ENCODE data around the gene CEP89.
"Not testable (repeated sequence)": the region's sequence is repeated elsewhere in the genome, so short reads cannot be mapped to it uniquely, and the experiment has no call there.

CEP89 gene

DNA sequence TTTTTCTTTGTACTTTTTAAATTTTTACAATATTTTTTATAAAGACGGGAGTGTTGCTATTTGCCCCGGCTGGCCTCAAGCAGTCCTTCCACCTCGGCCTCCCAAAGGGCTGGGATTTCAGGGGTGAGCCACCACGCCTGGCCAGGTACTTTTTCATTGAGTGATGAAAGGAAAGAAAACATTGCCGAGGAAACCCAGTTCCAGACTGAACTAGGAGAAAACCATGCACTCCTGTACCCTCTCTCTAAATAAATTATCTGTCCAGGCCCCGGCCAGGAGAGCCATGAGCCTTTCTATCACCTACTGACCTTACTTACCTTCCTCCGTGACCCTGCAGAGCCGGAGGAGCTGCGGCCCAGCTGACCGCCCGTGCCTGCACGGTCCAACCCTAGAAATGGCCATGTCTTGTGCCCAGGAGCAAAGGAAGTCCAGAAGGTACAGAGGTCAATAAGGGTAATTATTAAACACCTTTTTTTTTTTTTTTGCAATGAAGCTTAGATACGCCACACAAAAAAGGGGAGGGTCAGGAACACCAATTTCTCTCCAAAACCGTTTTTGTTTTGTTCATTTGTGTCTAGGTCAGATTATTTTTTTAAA, 102.3 kb downstream of the CEP89 start, which contains the start of gene SLC7A9:
Gene SLC7A9, minus strand, starts transcription at position 399 of the 597 bp plus-strand sequence. CDS start 1,233 bp downstream, outside the sequence.
- DNase-seq (ENCODE audit: low read depth): no peak

DNA sequence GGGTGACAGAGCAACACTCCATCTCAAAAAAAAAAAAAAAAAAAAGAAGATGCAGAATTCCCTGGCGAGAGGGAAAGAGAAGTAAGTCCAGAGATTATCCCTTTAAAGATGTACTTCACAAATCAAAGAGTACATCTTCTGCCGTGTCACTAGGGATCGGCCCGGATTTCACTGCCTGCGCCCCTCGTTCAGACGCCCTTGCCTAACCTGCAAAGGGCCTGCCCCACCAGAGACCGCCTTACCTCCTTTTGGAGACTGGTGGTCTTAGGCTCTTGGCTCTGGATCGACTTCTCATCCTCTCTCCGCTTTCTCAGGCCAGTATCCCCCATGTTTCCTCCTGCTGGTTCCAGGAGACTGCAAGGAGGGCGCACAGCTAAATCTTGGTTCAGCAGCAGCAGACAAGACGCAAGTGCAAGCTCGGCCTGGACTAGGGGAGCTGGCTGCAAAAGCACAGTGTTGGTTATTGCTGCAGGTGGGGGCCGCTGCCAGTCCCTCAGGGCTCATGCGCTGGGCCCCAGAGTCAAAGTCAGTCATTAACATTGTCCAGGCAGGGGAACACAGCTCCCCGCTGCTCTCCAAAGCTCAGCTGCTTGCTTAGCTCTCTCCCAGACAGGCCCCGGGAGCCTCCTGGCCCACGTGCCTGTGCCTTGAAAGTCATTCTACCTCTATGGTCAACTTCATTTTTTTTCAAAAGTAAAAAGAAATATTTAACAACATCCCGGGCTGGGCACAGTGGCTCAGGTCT, 103.4 kb downstream of the CEP89 start:
- DNase-seq (ENCODE audit: low read depth): no peak

DNA sequence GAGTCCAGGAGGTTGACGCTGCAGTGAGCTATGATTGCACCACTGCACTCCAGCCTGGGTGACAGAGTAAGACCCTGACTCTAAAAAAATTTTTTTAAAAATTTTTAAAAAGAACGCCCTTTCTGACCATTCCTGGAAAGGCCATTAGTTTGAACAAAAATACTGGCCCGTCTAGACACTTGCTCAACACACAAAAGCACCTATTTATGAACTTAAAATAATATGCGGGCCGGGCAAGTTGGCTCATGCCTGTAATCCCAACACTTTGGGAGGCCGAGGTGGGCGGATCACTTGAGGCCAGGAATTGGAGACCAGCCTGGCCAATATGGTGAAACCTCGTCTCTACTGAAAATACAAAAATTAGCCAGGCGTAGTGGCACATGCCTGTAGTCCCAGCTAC, 104.3 kb downstream of the CEP89 start:
- DNase-seq (ENCODE audit: low read depth): not testable (repeated sequence)

DNA sequence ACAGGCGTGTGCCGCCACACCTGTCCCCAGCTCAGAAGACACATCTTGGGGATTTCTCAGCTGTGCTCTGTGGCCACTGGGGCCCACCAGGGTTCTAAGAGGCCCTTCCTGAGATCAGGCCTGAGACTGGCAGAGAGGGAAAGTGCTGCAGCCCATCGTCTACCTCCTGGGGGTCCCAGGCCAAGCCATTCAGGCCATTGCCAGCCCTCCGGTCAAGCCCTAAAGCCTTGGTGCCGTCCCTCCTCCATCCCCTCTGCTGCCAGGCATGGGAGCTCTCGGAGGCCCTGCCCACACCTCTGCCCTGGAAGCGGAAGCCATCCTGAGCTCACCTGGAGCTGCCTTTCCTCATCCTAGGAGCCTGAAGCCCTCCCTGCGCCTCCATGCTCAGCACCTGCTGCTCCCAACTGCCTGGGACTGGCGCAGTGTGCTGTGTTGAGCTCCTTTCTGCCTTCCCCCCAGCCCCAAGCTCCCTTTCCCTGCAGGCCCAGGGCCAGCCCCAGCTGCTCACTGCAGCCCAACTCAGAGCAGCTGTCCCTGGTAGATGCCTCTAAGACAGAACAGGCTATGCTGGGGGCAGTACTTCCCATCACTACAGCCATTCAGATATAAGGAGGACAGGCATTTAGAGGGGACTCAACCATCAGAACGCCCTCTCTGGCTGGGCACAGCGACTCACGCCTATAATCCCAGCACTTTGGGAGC, 105.0 kb downstream of the CEP89 start:
- DNase-seq (ENCODE audit: low read depth): no peak

DNA sequence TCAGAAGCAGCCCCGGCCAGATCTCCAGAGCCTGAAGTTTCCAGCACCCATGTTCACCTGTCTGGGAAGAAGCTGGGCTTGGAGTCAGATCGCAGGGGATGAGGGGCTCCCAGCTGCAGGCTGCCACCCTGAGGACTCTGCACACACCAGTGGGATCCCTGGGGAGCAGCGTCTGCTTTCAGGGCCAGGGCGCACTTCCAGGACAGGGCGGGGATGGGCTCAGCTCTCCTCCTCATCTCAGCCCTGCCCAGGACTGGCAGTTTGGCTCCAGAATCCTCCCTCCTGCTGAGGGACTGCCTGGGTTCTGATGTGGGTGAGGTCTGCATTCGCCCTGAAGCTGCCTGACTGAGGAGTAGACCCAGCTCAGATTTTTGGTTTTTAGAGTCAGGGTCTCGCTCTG, 105.7 kb downstream of the CEP89 start:
- DNase-seq (ENCODE audit: low read depth): no peak

DNA sequence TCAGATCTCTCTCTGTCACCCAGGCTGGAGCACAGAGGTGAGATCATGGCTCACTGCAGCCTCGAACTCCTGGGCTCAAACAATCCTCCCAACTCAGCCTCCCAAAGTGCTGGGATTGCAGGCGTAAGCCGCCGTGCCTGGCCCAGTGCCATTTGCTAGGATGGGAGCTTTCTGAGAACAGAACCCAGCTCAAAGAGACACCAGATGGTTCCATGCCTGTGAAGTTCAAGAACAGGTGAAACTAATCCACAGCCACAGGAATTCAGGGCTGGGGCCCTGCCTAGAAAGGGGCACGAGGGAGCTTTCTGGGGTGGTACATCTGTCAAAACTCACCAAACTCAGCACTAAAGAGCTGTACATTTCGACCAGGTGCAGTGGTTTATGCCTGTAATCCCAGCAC, 106.4 kb downstream of the CEP89 start:
- DNase-seq (ENCODE audit: low read depth): no peak

DNA sequence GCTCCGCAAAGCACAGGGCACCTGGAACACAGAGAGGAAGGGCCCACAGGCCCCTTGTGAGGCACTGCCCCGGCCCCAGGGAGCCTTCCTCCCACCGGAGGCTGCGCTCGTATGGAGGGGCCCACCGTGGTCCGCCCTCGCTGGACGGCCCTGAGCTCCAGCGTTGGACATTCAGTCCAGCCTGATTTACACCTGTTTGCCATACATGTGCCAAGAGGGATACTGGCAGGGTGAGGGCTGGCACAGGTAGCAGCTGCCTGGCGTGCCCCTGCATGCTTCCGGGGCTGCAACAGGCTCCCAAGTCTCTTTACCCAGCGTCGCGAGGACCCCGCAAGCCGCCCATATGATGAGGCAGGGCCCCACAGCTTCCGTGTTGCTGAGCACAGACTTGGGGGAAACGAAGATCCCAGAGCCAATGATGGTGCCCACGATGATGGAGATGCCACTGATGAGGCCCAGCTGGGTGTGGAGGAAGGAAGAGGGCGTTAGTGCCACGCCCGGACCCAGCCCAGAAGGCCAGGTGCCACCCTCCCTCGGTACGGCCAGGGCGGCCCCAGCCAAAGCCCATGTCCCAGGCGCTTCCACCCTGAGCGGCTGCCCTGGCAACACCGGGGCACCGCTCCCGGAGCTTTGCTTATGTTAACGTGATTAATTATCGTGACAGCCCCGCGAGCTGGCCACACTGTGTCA, 107.3 kb downstream of the CEP89 start:
- DNase-seq (ENCODE audit: low read depth): no peak

DNA sequence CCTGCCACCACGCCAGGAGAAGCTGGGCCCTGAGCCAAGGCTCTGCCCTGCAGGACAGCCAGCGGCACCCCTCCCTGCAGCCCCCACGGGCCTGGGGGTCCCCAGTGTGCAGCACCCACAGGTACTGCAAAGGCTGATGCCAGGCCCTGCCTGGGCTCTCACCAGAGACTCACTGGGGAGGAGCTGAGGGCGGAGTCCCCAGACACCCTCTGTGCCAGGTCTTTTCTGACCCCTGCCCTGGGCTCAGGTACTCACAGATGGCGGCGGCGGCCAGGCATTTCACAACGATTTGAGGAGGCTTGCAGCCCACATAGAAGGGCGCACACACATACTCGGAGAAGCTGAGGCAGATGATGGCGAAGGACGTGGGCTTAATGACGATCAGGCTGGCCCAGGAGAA, 107.9 kb downstream of the CEP89 start:
- DNase-seq (ENCODE audit: low read depth): no peak

DNA sequence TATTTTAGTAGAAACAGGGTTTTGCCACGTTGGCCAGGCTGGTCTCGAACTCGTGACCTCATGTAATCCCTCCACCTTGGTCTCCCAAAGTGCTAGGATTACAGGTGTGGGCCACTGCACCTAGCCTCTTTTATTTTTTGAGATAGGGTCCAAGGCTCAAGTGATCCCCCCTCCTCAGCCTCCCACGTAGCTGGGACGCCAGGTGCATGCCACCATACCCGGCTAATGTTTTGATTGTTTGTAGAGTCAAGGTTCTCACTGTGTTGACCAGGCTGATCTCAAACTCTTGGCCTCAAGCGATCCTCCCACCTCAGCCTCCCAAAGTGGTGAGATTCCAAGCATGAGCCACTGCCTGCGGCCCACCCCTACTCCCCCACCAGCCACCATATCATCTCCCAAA, 108.5 kb downstream of the CEP89 start:
- DNase-seq (ENCODE audit: low read depth): no peak

DNA sequence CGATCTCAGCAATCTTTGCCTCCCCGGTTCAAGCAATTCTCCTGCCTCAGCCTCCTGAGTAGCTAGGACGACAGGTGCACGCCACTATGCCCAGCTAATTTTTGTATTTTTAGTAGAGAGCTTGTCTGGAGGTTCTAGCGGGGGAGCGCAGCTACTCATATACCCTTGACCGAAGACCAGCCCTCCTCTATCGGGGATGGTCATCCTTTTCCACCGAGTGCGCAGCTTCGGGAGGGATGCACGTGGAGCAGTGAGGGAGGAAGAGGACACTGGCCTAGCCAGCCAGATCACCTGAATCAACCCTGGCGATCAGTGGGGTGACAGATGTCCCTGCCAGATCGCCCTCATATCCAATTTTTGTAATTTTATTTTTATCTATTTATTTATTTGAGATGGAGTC, 109.0 kb downstream of the CEP89 start:
- no peak for DNase-seq (ENCODE audit: low read depth)

DNA sequence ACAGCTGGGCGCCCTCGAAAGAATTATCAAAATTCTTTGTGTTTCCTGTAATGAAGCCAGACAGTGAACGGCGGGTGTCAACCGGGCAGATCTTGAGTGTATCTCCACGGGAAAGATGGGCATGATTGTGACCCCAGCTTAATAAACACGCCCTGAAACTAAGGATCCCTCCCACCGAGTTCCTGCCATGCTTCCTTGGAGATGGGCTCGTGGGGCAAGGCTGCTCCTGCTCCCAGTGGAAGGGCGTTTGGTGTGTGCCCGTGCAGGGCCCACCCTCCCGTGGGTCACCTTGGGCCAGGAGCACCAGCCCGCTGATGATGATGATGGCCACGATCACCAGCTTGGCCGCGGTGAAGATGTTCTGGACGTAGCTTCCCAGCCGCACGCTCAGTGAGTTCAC, 109.6 kb downstream of the CEP89 start:
- no peak for DNase-seq (ENCODE audit: low read depth)

DNA sequence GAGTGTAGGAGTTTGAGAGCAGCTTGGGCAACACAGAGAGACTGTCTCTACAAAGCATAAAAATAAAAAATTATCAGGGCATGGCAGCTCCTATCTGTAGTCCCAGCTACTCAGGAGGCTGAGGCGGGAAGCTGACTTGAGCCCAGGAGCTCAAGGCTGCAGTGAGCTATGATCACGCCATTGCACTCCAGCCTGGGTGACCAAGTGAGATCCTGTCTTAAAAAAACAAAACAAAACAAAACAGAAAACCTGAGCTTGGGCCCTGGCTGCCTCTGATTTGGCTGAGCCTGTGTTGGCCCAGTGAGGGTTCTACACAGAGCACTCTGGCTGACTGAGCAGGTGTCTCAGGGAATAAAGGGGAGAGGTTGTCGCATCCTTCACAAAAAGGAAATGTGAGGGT, 110.2 kb downstream of the CEP89 start:
- no peak for DNase-seq (ENCODE audit: low read depth)

DNA sequence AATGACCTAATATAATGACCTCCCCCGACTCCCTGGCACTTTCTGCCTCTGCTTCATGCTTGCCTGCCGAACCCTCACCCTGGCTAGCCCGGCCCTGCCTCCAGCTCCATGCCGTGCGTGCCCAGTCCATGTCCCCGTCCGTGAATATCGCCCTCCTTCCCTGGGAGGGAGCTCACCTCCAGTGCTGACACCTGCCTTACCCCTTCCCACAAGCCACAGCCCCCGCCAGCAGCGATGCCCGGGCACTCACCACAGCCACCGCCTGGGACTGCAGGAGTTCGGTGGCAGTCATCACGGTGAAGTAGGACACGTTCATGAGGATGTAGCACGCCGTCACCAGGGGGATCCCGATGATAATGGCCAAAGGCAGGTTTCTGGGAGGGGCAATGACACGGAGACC, 112.2 kb downstream of the CEP89 start:
- no peak for DNase-seq (ENCODE audit: low read depth)

DNA sequence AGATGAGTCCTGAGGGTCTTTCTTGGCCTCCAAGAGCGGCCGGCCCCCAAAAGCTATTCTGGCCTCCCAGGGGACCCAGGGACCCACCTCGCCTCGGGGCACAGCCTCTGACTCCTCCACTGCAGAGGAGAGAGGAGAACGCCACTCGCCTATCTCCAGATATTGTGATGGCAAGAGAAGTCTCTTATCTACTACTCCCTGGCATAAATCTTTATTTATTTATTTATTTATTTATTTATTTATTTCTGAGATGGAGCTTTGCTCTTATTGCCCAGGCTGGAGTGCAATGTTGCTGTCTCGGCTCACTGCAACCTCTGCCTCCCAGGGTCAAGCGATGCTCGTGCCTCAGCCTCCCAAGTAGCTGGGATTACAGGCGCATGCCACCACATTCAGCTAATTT, 113.2 kb downstream of the CEP89 start:
- DNase-seq (ENCODE audit: low read depth): no peak

DNA sequence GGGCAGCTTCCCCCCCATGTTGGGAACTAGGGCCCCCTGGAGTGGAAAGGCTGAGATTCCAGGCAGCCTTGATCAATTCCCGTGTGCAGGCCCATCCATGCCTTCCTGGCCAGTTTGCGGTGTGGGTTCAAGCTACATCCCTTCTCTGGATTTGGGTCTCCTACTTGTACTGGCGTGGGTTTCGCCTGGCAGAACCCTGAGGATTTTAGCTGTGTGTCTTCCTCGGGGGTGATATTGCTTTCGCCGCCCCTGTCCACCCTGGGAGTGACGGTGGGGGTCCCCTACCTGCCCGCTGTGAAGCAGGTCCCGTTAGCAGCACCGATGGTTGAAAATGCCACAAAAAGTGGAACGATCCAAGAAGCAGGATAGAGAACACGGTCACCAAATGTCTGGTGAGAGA, 113.6 kb downstream of the CEP89 start:
- DNase-seq (ENCODE audit: low read depth): no peak

DNA sequence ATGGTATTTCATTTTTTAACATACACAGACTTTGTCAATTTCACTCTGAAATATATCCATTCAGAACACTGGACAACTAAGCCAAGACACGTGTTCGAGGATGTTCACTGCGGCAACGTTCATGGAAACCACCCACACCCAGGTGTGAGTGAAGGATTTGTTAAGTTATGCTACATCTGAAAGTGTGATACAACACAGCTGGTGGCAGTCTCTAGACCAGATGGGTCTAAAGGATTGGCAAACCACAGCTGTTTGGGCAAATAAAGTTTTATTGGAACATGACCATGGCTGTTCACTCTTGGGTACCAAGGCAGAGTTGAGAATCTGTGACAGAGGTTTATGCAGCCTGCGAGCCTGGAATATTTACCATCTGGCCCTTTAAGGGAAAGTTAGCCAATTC, 114.2 kb downstream of the CEP89 start:
- DNase-seq (ENCODE audit: low read depth): no peak

DNA sequence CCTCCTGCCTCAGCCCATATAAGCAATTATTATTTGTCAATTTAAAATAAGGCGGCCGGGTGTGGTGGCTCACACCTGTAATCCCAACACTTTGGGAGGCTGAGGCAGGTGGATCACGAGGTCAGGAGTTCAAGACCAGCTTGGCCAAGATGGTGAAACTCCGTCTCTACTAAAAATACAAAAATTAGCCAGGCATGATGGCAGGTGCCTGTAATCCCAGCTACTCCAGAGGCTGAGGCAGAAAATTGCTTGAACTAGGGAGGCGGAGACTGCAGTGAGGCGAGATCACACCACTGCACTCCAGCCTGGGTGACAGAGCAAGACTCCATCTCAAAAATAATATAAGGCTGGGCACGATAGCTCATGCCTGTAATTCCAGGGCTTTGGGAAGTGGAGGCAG, 114.9 kb downstream of the CEP89 start:
- DNase-seq (ENCODE audit: low read depth): not testable (repeated sequence)

DNA sequence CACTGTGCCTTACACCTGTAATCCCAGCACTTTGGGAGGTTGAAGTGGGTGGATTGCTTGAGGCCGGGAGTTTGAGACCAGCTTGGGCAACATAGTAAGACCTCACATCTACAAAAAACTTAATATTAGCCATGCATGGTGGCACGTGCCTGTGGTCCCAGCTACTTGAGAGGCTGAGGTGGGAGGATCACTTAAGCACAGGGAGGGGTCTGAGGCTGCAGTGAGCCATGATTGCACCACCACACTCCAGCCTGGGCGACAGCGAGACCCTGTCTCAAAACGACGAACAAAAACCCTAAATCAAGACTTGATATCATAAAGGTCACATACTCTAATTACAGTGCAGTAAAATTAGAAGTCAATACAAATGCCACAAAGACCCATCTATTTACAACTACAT, 119.5 kb downstream of the CEP89 start:
- no peak for DNase-seq (ENCODE audit: low read depth)

DNA sequence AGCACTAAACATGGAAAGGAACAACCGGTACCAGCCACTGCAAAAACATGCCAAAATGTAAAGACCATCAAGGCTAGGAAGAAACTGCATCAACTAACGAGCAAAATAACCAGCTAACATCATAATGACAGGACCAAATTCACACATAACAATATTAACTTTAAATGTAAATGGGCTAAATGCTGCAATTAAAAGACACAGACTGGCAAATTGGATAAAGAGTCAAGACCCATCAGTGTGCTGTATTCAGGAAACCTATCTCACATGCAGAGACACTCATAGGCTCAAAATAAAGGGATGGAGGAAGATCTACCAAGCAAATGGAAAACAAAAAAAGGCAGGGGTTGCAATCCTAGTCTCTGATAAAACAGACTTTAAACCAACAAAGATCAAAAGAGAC, 123.7 kb downstream of the CEP89 start:
- DNase-seq (ENCODE audit: low read depth): not testable (repeated sequence)

DNA sequence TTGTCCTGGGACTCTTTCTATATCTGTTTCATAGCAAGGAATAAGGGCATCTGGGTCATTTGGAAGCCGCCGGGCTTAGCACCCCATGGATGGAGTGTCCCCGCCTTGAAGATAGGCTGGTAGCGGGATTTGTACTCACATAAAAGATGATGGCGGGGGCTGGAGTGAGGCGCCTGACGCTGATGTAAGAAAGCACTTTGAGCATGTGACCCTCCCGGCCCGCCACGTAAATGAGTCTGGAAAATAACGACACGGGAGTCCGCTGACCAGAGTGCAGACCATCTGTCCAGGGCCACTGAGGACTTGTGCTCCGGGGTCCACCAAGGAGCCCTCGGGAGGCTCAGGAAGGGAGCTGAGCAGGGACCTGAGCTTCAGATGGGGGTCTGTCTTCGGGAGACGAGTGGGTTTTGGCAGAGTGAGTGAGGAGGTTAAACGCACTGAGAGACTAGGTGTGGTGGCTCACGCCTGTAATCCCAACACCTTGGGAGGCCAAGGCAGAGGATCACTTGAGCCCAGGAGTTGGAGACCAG, 128.0 kb downstream of the CEP89 start:
- DNase-seq (ENCODE audit: low read depth): no peak

DNA sequence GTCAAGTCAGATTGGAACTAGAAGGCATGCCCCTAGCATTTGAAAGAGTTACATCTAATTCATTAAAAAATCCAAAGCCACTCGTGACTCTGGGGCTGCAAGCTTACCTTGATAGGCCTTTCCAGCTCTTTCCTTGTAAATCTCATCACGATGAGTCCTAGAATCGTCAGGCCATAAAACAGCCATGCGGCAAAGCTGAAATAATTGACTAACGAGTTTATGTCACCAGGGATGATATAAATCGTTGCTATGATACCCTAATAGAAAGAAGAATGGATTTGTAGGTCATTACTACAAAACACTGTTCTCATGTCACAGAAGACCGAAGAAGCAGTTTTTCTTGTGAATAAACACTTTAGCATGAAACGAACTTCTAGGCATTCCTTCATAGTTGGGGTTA, 129.7 kb downstream of the CEP89 start:
- DNase-seq (ENCODE audit: low read depth): no peak

DNA sequence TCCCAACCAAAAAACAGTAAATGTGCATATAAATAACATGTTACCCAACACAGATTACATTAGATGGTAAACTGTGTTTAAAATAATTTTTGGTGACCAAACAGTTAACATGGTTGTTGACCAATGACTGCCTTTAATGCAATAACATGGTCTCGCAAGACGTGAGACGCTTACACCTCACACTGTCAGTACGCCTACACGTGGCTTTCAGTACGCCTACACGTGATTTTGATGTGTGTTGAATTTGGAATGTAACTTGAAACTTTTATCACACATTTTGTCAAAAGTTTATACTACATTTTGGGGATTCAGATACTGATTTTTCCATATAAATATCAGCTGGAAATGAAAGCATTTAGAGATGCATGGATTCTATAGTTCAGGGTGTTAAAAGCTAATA, 134.2 kb downstream of the CEP89 start:
- no peak for DNase-seq (ENCODE audit: low read depth)

Data from stimulated activated CD8-positive, alpha-beta memory T cell treated with anti-CD3 and anti-CD28 coated beads, Interleukin-15, amount 100 ng/mL, for 24 hours (primary cell).